Activated CD4-positive, alpha-beta memory T cell treated with anti-CD3 and anti-CD28 coated beads, Interleukin-2, amount 10 ng/mL, durations not matched to agents 7 days and 5 days (primary cell): Measurements from ENCODE around the gene PDE11A. TPM values are rescaled to one million over a fixed set of nuclear protein-coding genes. Genes with fewer than 3 reads are reported as not detected.

Experiments used
- CTCF ChIA-PET: fragments of 350-600 bp; sonication (Branson Sonifier 250); formaldehyde crosslinking; loops from one replicate; lab custom pipeline; 2021; ENCODE audit warnings: antibody characterized with exemption, inconsistent platforms; lab: Charles Lee
- POLR2A ChIA-PET: fragments of 350-600 bp; sonication (Branson Sonifier 250); formaldehyde crosslinking; loops from one replicate; lab custom pipeline; 2021; ENCODE audit warnings: antibody characterized with exemption; lab: Charles Lee
- DNase-seq: peaks from one replicate; pipeline ENCODE4 v3.0.0-alpha.2; 2020
- H3K27ac Mint-ChIP-seq: one replicate; pipeline ENCODE4 v1.8.0; 2021; ENCODE audit warnings: mild to moderate bottlenecking, mixed read lengths
- H3K27me3 Mint-ChIP-seq: one replicate; pipeline ENCODE4 v1.8.0; 2021; ENCODE audit warnings: mixed read lengths
- H3K36me3 Mint-ChIP-seq: one replicate; pipeline ENCODE4 v1.8.0; 2021; ENCODE audit warnings: low read depth, mixed read lengths
- H3K4me1 Mint-ChIP-seq: one replicate; pipeline ENCODE4 v1.8.0; 2021; ENCODE audit warnings: mixed read lengths
- H3K4me3 Mint-ChIP-seq: one replicate; pipeline ENCODE4 v1.8.0; 2021; ENCODE audit warnings: mild to moderate bottlenecking, mixed read lengths
- H3K9me3 Mint-ChIP-seq: one replicate; pipeline ENCODE4 v1.8.0; 2021; ENCODE audit warnings: mixed read lengths
- total RNA-seq, 2 experiments: library from RNA; stranded (reverse); gene quantifications; one replicate each; pipeline ENCODE4 v1.2.3, GENCODE V29; 2021

PDE11A gene
- total RNA-seq, 2 experiments from 2014 or later: not detected

GRCh38 chr2:177603768-177604167 is 468.8 kb downstream of the PDE11A start:
- H3K36me3 Mint-ChIP-seq: peaks cover 4% of the 10 kb centered on the region
- peaks cover 3% of the 10 kb centered on the region for H3K4me1 Mint-ChIP-seq
- H3K9me3 Mint-ChIP-seq: peaks cover 9% of the 10 kb centered on the region
- no peak overlapping the region for H3K27ac Mint-ChIP-seq
- no peak for DNase-seq
- ChIA-PET CTCF (interaction anchor here (0.8 to 3.6 kb wide), 14 partner anchors 12 to 439 kb away, joined by 3 to 12 read pairs (median 4); a partner anchor contains a TSS), POLR2A (no interaction called here)
- H3K4me3 Mint-ChIP-seq: no peak overlapping the region
- H3K27me3 Mint-ChIP-seq: no peaks in the 10 kb centered on the region

GRCh38 chr2:177603181-177603580 is 469.4 kb downstream of the PDE11A start:
- ChIA-PET POLR2A (no interaction called here), CTCF (interaction anchor here (0.9 to 3.6 kb wide), 3 partner anchors 114 to 438 kb away, joined by 4 to 12 read pairs (median 7); no protein-coding TSS in a partner anchor)

GRCh38 chr2:177602611-177603164 is 469.9 kb downstream of the PDE11A start:
- Mint-ChIP-seq H3K36me3 (peaks cover 1% of the 10 kb centered on the region), H3K4me3 (no peak overlapping the region), H3K27ac (no peak overlapping the region), H3K9me3 (peaks cover 4% of the 10 kb centered on the region), H3K4me1 (peaks cover 6% of the 10 kb centered on the region), H3K27me3 (no peaks in the 10 kb centered on the region)
- CTCF ChIA-PET: interaction anchor here (0.9 to 3.6 kb wide), 4 partner anchors 47 to 438 kb away, joined by 3 to 12 read pairs (median 6); no protein-coding TSS in a partner anchor
- POLR2A ChIA-PET: interaction anchor here (1.1 kb wide), 1 partner anchor 75 kb away, joined by 3 read pairs; no protein-coding TSS in a partner anchor
- no peak for DNase-seq

More at GRCh38 chr2:177603181-177603580, 469.4 kb downstream of the PDE11A start:
- Mint-ChIP-seq H3K9me3 (peaks cover 6% of the 10 kb centered on the region), H3K4me1 (peaks cover 4% of the 10 kb centered on the region), H3K27ac (no peak overlapping the region), H3K4me3 (no peak overlapping the region), H3K27me3 (no peaks in the 10 kb centered on the region), H3K36me3 (peaks cover 4% of the 10 kb centered on the region)
- DNase-seq: no peak

DNA sequence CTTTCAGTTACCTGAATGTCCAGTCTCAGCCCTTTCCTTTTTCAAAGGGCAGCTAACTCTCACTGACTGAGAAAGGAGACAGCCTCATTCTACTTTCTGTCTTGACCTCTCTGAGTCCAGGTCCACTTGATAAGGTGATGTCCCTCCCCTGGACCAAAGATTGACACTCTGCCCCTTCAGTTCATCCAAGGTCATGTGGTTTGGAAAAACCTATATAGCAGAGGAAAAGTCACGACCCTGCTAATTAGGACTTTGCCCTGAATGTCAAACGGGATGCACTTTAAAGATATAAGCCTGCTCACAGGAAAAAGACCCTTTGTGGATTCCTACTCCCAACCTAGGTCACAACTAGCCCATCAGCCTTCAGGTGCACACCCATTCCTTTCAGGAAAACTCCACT is 471.7 kb downstream of the PDE11A start:
- no peak for DNase-seq
- Mint-ChIP-seq H3K27ac (no peak overlapping the region), H3K4me1 (peaks cover 6% of the 10 kb centered on the region), H3K9me3 (no peaks in the 10 kb centered on the region), H3K27me3 (no peaks in the 10 kb centered on the region), H3K4me3 (no peak overlapping the region), H3K36me3 (no peaks in the 10 kb centered on the region)
- ChIA-PET CTCF (no interaction called here), POLR2A (no interaction called here)

DNA sequence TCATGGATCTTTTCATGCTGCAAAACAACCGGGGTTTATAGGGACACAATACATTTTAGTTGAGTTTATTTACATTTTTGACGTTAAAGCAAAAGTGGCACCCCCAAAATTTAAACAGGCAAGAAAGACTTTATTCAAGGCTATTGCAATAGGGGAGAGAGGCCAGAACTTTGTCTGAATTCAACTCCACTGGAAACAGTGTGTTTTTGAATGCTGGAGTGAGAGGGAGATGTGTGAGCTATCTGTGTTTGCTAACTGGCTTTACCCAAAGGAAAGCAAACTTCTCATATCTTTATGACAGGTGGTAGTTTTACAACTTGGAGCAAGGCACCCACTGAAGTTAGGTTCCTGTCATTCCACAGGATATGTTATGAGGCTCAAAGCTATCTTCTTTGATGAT is 472.6 kb downstream of the PDE11A start:
- H3K36me3 Mint-ChIP-seq: no peaks in the 10 kb centered on the region
- H3K9me3 Mint-ChIP-seq: no peaks in the 10 kb centered on the region
- no peak overlapping the region for H3K4me3 Mint-ChIP-seq
- H3K4me1 Mint-ChIP-seq: peaks cover 6% of the 10 kb centered on the region
- CTCF ChIA-PET: interaction anchor here (0.7 kb wide), 2 partner anchors 16 to 430 kb away, joined by 4 read pairs; no protein-coding TSS in a partner anchor
- H3K27me3 Mint-ChIP-seq: no peaks in the 10 kb centered on the region
- no peak overlapping the region for H3K27ac Mint-ChIP-seq
- POLR2A ChIA-PET: no interaction called here
- no peak for DNase-seq

- DNase-seq: no peak
- Mint-ChIP-seq H3K4me1 (peaks cover 6% of the 10 kb centered on the region), H3K27me3 (no peaks in the 10 kb centered on the region), H3K9me3 (no peaks in the 10 kb centered on the region), H3K4me3 (no peak overlapping the region), H3K27ac (no peak overlapping the region), H3K36me3 (no peaks in the 10 kb centered on the region)
- CTCF ChIA-PET: no interaction called here
- POLR2A ChIA-PET: interaction anchor here (1.2 kb wide), 1 partner anchor 34 kb away, joined by 3 read pairs; no protein-coding TSS in a partner anchor
These were observed 473.4 kb downstream of the PDE11A start for GRCh38 chr2:177599139-177599688.

- Mint-ChIP-seq H3K27me3 (no peaks in the 10 kb centered on the region), H3K9me3 (no peaks in the 10 kb centered on the region), H3K36me3 (no peaks in the 10 kb centered on the region), H3K4me1 (peaks cover 6% of the 10 kb centered on the region), H3K4me3 (no peak overlapping the region), H3K27ac (no peak overlapping the region)
- ChIA-PET POLR2A (interaction anchor here (1.2 kb wide), 1 partner anchor 33 kb away, joined by 3 read pairs; no protein-coding TSS in a partner anchor), CTCF (no interaction called here)
- no peak for DNase-seq
These were observed 474.0 kb downstream of the PDE11A start for GRCh38 chr2:177598326-177599138.

GRCh38 chr2:177597759-177598158 is 474.8 kb downstream of the PDE11A start:
- POLR2A ChIA-PET: no interaction called here
- Mint-ChIP-seq H3K27ac (no peak overlapping the region), H3K4me3 (no peak overlapping the region), H3K27me3 (no peaks in the 10 kb centered on the region), H3K36me3 (no peaks in the 10 kb centered on the region), H3K9me3 (no peaks in the 10 kb centered on the region), H3K4me1 (peaks cover 6% of the 10 kb centered on the region)
- CTCF ChIA-PET: no interaction called here
- no peak for DNase-seq

- CTCF ChIA-PET: no interaction called here
- H3K9me3 Mint-ChIP-seq: no peaks in the 10 kb centered on the region
- H3K27ac Mint-ChIP-seq: no peak overlapping the region
- no peaks in the 10 kb centered on the region for H3K27me3 Mint-ChIP-seq
- no peak overlapping the region for H3K4me3 Mint-ChIP-seq
- no peak for DNase-seq
- peaks cover 6% of the 10 kb centered on the region for H3K4me1 Mint-ChIP-seq
- H3K36me3 Mint-ChIP-seq: no peaks in the 10 kb centered on the region
- POLR2A ChIA-PET: no interaction called here
These were observed 475.7 kb downstream of the PDE11A start for GRCh38 chr2:177596866-177597265.

DNA sequence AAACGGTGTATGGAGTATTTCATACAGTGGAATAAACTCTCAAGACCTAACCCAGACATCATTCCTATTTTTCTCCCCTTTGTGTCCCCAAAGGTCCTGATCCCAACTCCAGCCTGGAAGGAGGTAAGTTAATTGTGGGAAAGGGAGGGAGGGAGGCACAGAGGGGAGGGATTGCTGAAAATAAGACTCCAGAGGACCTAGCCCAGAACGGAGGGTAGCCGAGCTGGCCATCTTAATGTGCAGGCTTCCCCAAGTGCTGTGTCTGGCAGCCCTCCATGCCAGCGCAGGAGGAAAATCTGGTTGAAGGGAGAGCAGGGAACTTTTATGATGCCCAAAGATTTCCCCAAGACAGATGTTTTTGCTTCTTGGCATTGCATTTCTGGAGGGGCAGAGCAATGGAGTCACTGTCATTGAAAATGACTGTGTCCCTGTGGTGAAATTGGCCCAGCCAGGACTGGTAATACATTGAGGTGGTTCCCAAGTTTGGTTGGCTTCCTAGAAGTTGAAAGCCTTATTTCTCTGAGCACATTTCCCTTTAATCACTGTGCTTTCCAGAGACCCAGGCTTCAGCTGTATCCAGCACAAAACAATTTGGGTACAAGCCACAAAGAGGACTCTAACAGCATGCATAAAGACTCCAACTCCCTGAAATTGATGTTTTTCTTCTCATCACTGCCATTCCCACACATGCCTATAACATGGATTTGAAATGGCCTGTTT is 477.3 kb downstream of the PDE11A start:
- Mint-ChIP-seq H3K36me3 (no peaks in the 10 kb centered on the region), H3K9me3 (no peaks in the 10 kb centered on the region), H3K27ac (no peak overlapping the region), H3K4me3 (no peak overlapping the region), H3K4me1 (peaks cover 6% of the 10 kb centered on the region), H3K27me3 (no peaks in the 10 kb centered on the region)
- no peak for DNase-seq
- ChIA-PET CTCF (no interaction called here), POLR2A (no interaction called here)

DNA sequence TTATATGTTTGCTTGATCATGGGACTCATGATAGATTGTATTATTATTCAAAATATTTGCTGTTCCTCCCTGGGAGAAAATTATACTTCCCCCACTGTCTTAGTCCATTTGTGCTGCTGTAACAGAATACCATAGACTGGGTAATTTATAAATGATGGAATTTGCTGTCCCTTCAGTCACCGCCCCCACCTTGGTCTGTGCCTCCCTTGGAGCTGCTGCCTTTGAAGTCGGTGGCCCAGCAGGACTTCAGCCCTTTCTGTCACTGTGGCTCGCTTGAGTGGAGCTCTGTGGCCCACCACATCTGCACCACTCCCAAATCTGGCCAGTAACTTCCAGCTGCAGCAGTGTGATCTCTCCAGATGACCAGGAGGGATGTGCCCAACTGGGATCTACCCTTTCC is 479.2 kb downstream of the PDE11A start:
- Mint-ChIP-seq H3K27me3 (no peaks in the 10 kb centered on the region), H3K9me3 (no peaks in the 10 kb centered on the region), H3K27ac (no peak overlapping the region), H3K4me3 (no peak overlapping the region), H3K4me1 (peaks cover 2% of the 10 kb centered on the region), H3K36me3 (no peaks in the 10 kb centered on the region)
- no peak for DNase-seq
- CTCF ChIA-PET: no interaction called here
- POLR2A ChIA-PET: no interaction called here

DNA sequence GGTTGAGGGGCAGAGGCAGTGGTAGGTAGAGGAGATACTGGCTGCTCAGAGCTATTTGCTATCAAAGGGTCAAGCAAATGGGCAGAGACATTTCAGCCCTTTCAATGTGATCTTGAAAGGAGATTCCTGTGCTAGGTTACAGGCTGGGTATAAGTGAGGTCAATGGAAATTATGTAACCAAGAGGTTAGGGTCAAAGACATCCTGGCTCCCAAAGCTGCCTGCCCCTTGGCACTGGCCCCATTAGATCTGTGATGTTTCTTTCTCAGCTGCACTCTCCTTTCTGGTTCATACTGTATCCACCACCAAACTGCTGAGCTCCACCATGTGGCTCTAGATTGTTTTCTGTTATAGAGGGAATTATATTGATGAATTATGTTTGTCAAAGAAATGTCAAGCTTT is 479.6 kb downstream of the PDE11A start:
- H3K27ac Mint-ChIP-seq: no peak overlapping the region
- no peaks in the 10 kb centered on the region for H3K9me3 Mint-ChIP-seq
- peaks cover 2% of the 10 kb centered on the region for H3K4me1 Mint-ChIP-seq
- CTCF ChIA-PET: no interaction called here
- H3K4me3 Mint-ChIP-seq: no peak overlapping the region
- H3K27me3 Mint-ChIP-seq: no peaks in the 10 kb centered on the region
- DNase-seq: no peak
- POLR2A ChIA-PET: no interaction called here
- no peaks in the 10 kb centered on the region for H3K36me3 Mint-ChIP-seq
